ENCODE data around the gene EID2B. TPM values are rescaled to one million over a fixed set of nuclear protein-coding genes. Genes with fewer than 3 reads are reported as not detected.

The EID2B gene
- total RNA-seq, 1 donor from 2014 or later: 1.8 TPM

DNA sequence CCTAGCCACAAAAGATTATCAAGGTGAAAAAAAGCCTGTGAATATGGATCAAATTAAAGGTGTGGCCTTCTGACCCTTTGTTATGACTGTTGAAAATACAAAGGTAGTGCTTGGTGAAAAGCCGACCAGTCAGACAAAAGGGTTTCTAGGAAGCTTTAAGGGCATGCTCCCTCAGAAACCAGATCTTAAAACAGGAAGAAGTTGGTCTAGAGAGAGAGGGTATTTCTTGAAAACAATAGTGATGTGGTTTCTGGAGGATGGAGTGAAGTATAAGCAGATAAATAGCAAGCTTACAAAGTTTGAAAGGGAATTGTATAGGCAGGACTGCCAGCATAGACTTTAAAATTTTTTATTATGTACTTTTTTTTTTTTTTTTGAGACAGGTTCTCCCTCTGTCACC, 12.3 kb upstream of the EID2B start:
- no peak for DNase-seq (ENCODE audit: low read depth)
- TF ChIP-seq CTCF (conservative IDR thresholded peaks at IDR 0.05; ENCODE audit: low read depth, low read length): no peak
- no peak overlapping the region for H3K4me3 ChIP-seq (ENCODE audit: low read depth, low read length)

DNA sequence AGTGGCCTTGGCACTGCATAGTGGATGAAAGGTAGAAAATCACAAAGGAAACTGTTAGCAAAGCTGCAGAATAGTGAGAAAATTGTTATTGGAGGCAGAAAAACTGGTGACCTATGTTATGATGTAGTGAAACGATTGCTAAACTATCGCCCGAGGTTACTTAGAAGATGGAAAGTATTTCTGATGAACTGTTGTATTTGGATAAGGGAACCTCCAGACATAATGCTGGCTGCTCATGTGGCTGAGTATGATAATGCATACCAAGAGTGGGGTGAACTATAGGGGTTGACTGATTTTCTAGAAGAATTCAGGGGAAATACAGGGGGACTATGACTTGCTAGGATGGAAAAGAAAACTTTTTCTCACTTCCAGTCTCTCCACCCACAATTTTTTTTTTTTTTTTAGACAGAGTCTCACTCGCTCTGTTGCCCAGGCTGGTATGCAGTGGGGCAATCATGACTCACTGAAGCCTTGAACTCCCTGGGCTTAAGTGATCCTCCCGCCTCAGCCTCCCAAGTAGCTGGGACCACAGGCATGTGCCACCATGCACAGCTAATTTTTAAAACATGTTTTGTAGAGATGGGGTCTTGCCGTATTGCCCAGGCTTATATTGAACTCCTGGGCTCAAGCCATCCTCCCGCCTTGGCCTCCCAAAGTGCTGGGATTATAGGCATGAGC, 11.7 kb upstream of the EID2B start:
- H3K4me3 ChIP-seq (ENCODE audit: low read depth, low read length): no peak overlapping the region
- no peak for DNase-seq (ENCODE audit: low read depth)
- TF ChIP-seq CTCF (conservative IDR thresholded peaks at IDR 0.05; ENCODE audit: low read depth, low read length): no peak

DNA sequence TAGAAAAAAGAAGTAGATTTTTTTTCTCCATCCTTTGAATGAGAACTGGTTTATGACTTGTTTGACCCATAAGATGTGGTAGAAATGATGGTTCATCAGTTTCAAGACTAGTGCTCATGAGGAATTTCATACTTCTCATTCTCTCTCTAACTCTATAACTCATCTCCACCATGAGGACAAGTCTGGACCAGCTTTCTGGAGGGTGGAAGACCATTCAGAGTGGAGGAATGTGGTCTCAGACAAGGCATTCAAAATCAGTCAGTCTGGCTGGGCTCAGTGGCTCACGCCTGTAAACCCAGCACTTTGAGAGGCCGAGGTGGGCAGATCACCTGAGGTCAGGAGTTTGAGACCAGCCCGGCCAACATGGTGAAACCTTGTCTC, 10.8 kb upstream of the EID2B start:
- no peak for TF ChIP-seq CTCF (conservative IDR thresholded peaks at IDR 0.05; ENCODE audit: low read depth, low read length)
- no peak overlapping the region for H3K4me3 ChIP-seq (ENCODE audit: low read depth, low read length)
- no peak for DNase-seq (ENCODE audit: low read depth)

- TF ChIP-seq CTCF (conservative IDR thresholded peaks at IDR 0.05; ENCODE audit: low read depth, low read length): no peak
- no peak for DNase-seq (ENCODE audit: low read depth)
- no peak overlapping the region for H3K4me3 ChIP-seq (ENCODE audit: low read depth, low read length)
Measured at GRCh38 chr19:39542206-39542605, 9.6 kb upstream of the EID2B start.

DNA sequence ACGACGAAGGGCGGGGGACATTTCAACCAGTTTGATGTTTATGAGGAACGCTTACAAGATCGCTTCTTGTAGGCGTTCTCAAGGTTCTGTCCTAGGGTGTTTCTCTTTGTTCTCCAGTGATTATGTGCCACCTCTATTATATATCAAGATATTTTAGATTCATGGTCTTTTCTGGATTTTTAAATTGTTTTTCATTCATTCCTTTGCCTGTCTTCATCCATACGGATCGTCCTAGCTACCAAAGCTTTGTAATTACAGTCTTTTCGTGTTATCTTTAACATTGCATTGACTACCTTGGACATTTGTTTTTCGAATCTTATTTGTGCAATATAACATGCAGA, 7.7 kb upstream of the EID2B start:
- DNase-seq (ENCODE audit: low read depth): no peak
- peak overlapping the region; percentile 78 for H3K4me3 ChIP-seq (ENCODE audit: low read depth, low read length)
- no peak for TF ChIP-seq CTCF (conservative IDR thresholded peaks at IDR 0.05; ENCODE audit: low read depth, low read length)

GRCh38 chr19:39539518-39540332, 7.1 kb upstream of the EID2B start, which contains the start of gene EID2:
Gene EID2, minus strand, starts transcription at chr19:39540161. Its CDS starts 82 bp downstream, at chr19:39540079.
- DNase-seq (ENCODE audit: low read depth): peak; percentile 33
- peak within 1 kb of the TSS; percentile 78 for H3K4me3 ChIP-seq (ENCODE audit: low read depth, low read length)
- TF ChIP-seq CTCF (conservative IDR thresholded peaks at IDR 0.05; ENCODE audit: low read depth, low read length): peak; percentile 73
